Measurements from ENCODE around the gene CDK14. TPM values are rescaled to one million over a fixed set of nuclear protein-coding genes. Genes with fewer than 3 reads are reported as not detected.

Gene CDK14
- total RNA-seq, 2 donors from 2014 or later: 1.9 to 4.9 TPM

DNA sequence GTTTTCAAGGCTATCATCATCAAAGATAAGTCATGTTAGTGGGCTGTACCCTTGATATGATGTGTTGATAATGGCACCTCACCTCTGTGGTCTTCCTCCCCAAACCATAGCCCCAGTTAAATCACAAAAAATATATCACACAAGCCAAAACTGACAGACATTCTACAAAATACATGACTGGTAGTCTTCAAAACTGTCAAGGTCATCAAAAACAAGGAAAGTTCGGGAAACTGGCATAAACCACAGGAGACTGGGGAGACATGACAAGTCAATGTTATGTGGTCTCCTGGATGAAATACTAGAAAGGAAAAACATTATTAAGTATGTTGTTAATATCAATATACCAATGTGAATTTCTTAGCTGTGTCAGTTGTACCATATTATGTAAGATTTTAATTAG, 388.6 kb downstream of the CDK14 start:
- Histone ChIP-seq H3K9ac (ENCODE audit: low read depth in 2 of 2, low read length in 2 of 2) (no peak overlapping the region), H3K27me3 (no peaks in the 10 kb centered on the region), H3K9me3 (no peaks in the 10 kb centered on the region), H3K27ac (no peak overlapping the region), H3K4me3 (no peak overlapping the region), H3K4me1 (no peaks in the 10 kb centered on the region), H3K36me3 (no peaks in the 10 kb centered on the region)
- TF ChIP-seq, protein P1, sequence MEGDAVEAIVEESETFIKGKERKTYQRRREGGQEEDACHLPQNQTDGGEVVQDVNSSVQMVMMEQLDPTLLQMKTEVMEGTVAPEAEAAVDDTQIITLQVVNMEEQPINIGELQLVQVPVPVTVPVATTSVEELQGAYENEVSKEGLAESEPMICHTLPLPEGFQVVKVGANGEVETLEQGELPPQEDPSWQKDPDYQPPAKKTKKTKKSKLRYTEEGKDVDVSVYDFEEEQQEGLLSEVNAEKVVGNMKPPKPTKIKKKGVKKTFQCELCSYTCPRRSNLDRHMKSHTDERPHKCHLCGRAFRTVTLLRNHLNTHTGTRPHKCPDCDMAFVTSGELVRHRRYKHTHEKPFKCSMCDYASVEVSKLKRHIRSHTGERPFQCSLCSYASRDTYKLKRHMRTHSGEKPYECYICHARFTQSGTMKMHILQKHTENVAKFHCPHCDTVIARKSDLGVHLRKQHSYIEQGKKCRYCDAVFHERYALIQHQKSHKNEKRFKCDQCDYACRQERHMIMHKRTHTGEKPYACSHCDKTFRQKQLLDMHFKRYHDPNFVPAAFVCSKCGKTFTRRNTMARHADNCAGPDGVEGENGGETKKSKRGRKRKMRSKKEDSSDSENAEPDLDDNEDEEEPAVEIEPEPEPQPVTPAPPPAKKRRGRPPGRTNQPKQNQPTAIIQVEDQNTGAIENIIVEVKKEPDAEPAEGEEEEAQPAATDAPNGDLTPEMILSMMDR (IDR thresholded peaks at IDR 0.05): no peak
- intact Hi-C loops (cut with DNase I): no loop called here
- DNase-seq: no peak

DNA sequence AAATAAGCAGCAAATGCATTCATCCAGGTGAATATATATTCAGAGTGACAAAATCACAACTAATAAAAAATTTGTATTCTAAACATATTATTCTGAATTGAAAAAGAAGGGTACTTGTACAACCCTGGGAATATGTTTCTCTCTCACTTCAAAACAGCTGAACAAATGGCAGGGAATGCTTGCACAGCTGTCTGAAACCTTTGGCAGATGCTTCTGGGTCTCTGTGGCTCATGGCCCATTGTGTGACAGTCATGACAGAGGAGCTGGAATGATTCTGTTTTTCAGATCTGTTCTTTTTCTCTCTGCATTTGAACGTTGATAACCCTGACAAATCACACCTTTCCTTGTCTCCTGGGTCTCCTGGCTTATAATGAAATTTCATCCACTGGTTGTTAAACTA, 392.4 kb downstream of the CDK14 start:
- TF ChIP-seq, protein P1 (IDR thresholded peaks at IDR 0.05): no peak
- intact Hi-C loops (cut with DNase I): no loop called here
- H3K4me1 ChIP-seq: no peaks in the 10 kb centered on the region
- DNase-seq: no peak
- no peaks in the 10 kb centered on the region for H3K27me3 ChIP-seq
- no peak overlapping the region for H3K27ac ChIP-seq
- H3K36me3 ChIP-seq: no peaks in the 10 kb centered on the region
- no peaks in the 10 kb centered on the region for H3K9me3 ChIP-seq
- no peak overlapping the region for H3K4me3 ChIP-seq
- H3K9ac ChIP-seq (ENCODE audit: low read depth in 2 of 2, low read length in 2 of 2): no peak overlapping the region

DNA sequence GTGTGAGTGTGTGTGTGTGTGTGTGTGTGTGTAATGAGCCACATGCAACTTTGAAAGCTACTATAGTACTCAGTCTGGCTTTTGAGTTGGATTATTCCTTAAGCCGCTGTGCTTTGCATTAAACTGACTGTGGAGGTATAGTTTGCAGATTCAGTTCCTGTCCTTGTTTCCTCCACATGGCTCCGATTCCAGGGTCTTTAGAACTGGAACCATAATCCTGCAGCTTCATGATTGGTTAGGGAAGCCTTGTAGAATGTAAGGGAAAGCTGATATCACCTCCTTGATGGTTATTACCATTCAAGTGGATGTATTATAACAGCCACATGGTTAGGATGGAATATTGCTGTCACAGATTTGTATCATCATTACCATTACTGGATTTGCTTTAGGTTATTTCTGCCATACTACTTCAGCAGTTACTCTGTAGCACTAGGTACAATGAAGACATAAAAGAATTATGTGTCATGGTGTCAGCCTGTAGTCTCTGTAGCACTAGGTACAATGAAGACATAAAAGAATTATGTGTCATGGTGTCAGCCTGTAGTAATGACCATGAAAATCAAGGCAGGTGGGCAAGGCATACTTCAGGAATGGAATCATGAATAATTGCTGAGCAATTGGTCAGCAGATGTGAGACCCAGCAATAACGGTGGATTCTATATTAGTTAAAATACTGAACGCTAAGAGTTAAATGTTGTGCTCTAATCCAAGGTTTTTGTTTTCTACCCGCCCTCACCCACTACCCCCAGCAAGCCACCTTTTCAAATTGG, 393.1 kb downstream of the CDK14 start:
- Histone ChIP-seq H3K4me3 (no peak overlapping the region), H3K4me1 (no peaks in the 10 kb centered on the region), H3K36me3 (no peaks in the 10 kb centered on the region), H3K9ac (ENCODE audit: low read depth in 2 of 2, low read length in 2 of 2) (no peak overlapping the region), H3K27me3 (no peaks in the 10 kb centered on the region), H3K9me3 (no peaks in the 10 kb centered on the region), H3K27ac (no peak overlapping the region)
- no peak for DNase-seq
- intact Hi-C loops (cut with DNase I): no loop called here
- TF ChIP-seq, protein P1 (IDR thresholded peaks at IDR 0.05): no peak

DNA sequence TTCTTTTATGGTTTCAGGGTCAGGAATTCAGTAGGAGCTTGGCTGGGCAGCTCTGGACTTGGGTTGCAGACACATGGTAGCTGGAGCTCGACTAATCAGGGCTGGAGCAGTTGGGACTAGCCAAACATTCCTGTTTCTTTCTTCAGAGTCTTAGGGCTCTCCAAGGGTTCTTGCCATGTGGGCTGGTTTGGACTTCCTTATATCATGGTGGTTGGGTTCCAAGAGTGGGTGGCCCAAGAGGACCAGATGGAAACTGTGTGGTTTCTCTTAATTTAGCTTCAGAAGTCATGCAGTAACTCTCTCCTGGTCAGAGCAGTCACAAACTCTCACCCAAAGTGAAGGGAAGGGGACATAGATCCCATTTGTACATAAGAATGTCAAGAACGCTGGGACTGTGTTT, 398.0 kb downstream of the CDK14 start:
- Histone ChIP-seq H3K4me3 (no peak overlapping the region), H3K27ac (no peak overlapping the region), H3K9me3 (no peaks in the 10 kb centered on the region), H3K36me3 (no peaks in the 10 kb centered on the region), H3K27me3 (no peaks in the 10 kb centered on the region), H3K4me1 (no peaks in the 10 kb centered on the region), H3K9ac (ENCODE audit: low read depth in 2 of 2, low read length in 2 of 2) (no peak overlapping the region)
- intact Hi-C loops (cut with DNase I): no loop called here
- no peak for DNase-seq
- TF ChIP-seq, protein P1 (IDR thresholded peaks at IDR 0.05): no peak

DNA sequence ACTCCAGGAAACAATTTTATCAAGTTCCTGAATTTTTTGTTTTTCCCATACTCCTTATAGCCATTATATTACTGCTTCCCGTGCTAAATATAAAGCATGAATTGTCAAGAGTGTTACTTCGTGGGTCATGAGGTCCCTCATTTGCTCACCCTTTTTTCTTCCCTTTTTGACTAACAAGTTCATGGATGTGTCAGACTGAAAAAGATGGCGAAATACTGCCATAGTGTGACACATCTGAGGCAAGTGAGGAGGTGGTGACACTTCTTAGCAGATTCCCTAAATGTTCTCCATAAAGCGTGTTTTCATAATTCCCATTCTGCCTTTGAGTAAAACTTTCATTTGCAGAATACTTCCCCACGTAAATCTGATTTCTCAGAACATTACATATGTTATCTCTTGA, 398.5 kb downstream of the CDK14 start:
- no peaks in the 10 kb centered on the region for H3K9me3 ChIP-seq
- intact Hi-C loops (cut with DNase I): no loop called here
- H3K4me3 ChIP-seq: no peak overlapping the region
- H3K9ac ChIP-seq (ENCODE audit: low read depth in 2 of 2, low read length in 2 of 2): no peak overlapping the region
- TF ChIP-seq, protein P1 (IDR thresholded peaks at IDR 0.05): no peak
- no peaks in the 10 kb centered on the region for H3K27me3 ChIP-seq
- DNase-seq: no peak
- no peak overlapping the region for H3K27ac ChIP-seq
- no peaks in the 10 kb centered on the region for H3K36me3 ChIP-seq
- H3K4me1 ChIP-seq: no peaks in the 10 kb centered on the region

All from colonic mucosa (tissue), 4 donors.